ENCODE data around the gene MADCAM1. TPM values are rescaled to one million over a fixed set of nuclear protein-coding genes. Genes with fewer than 3 reads are reported as not detected.

The MADCAM1 gene
- total and polyA plus RNA-seq, 2 of the 8 experiments (the other 6 are each of a cell fraction or from before 2014, with no cell fraction given): 2.3 to 3.0 TPM

DNA sequence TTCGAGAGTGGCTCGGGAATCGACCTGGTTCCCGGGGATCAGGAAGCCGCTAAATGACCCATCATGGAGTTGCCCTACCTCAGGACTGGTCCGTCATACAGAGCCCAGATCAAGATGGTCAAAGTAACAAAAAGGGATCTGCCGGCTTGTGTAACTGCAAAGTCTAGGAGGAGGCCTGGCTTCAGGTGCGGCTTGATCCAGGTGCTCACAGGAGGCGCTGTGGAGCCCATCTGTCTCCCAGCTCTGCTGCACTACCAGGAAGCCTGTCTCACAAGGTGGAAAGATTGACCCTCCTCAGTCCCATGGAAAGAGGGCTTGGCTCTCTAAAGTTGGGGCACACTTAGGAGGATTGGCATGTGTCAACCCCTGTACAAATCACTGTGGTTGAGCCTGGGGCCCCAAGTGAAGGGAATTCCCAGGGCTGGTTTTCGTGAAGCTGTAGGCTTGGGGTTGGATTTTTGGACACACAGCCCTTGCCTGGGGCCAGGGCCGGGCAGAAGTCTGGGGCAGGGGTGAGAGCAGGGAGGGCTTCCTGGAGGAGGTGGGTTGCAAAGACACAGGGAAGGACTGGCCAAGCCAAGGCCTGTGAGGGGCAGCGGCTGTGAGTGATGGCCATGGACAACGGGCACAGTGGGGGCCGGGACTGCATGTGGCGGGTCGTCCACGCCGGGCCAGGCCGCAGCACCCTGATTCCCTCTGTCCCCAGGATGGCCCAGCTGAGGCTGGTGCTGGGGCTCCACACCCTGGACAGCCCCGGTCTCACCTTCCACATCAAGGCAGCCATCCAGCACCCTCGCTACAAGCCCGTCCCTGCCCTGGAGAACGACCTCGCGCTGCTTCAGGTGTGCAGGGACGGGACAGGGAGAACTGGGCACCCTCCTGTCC is 51.8 kb downstream of the MADCAM1 start:
- Histone ChIP-seq H3K4me3 (ENCODE audit: extremely low read depth in 1 of 4, insufficient read depth in 2 of 4, low read depth in 3 of 4, low read length in 4 of 4) (no peak overlapping the region), H3K4me2 (ENCODE audit: insufficient read depth in 1 of 2, low read depth in 2 of 2, low read length in 2 of 2) (no peak overlapping the region), H3K4ac (replicated peaks; ENCODE audit: insufficient read length, low read depth, low read length) (no peak overlapping the region), H2BK12ac (ENCODE audit: low read depth, low read length) (peak overlapping the region; percentile 27; the same call in 1 of the 2 replicates), H3K23me2 (ENCODE audit: low read depth, low read length) (peaks cover 3% of the 10 kb centered on the region; the same call in 1 of the 2 replicates), H2BK120ac (replicated peaks; ENCODE audit: low read depth, low read length) (no peak overlapping the region), H2BK5ac (ENCODE audit: low read depth, low read length) (no peak overlapping the region; the same call in 1 of the 2 replicates), H2BK15ac (ENCODE audit: low read length) (no peak overlapping the region; the same call in 1 of the 2 replicates), H4K91ac (replicated peaks; ENCODE audit: insufficient read length, low read length) (no peak overlapping the region), H2AK5ac (ENCODE audit: low read depth, low read length) (no peak overlapping the region), H3K14ac (ENCODE audit: insufficient read length) (no peak overlapping the region), H4K5ac (ENCODE audit: insufficient read length, low read depth, low read length) (no peak overlapping the region), H3K27ac (ENCODE audit: low read depth, low read length) (no peak overlapping the region), H3K36me3 (ENCODE audit: control insufficient read depth in 2 of 4, insufficient read depth in 4 of 4, low read length in 3 of 4) (no peaks in the 10 kb centered on the region), H2AFZ (ENCODE audit: low read length) (no peak overlapping the region), H3K79me1 (ENCODE audit: low read depth, low read length) (no peaks in the 10 kb centered on the region), H3K23ac (ENCODE audit: insufficient read length) (no peak overlapping the region), H3K27me3 (replicated peaks in 1 of 4; ENCODE audit: control insufficient read depth in 3 of 4, extremely low read depth in 1 of 4, insufficient read depth in 3 of 4, low read length in 3 of 4) (no peaks in the 10 kb centered on the region), H3K9ac (replicated peaks in 1 of 4; ENCODE audit: extremely low read depth in 1 of 4, low read depth in 3 of 4, low read length in 3 of 4) (no peak overlapping the region; a peak in 1 of 7 replicates), H3K56ac (replicated peaks; ENCODE audit: insufficient read length, low read depth, low read length) (no peak overlapping the region), H3K9me3 (ENCODE audit: insufficient read depth in 2 of 2, low read depth in 1 of 2, low read length in 1 of 2) (no peaks in the 10 kb centered on the region), H3K79me2 (ENCODE audit: control insufficient read depth in 1 of 2, insufficient read depth in 2 of 2, low read length in 2 of 2) (no peaks in the 10 kb centered on the region), H3K4me1 (replicated peaks in 1 of 4; ENCODE audit: control insufficient read depth in 3 of 4, insufficient read depth in 4 of 4, low read length in 3 of 4) (peaks cover 0 to 3% (median under 1%) of the 10 kb centered on the region in 4 experiments; a peak in 3 of 7 replicates), H4K8ac (ENCODE audit: extremely low read depth, insufficient read depth, low read length) (no peak overlapping the region), H2BK20ac (ENCODE audit: low read length) (no peak overlapping the region), H4K20me1 (replicated peaks in 1 of 2; ENCODE audit: control insufficient read depth in 1 of 2, insufficient read depth in 2 of 2, low read length in 2 of 2) (peaks cover 2 to 8% of the 10 kb centered on the region in 2 experiments), H3K18ac (ENCODE audit: extremely low read depth, low read length) (no peak overlapping the region)
- ChIA-PET POLR2A (ENCODE audit: partially characterized antibody) (interaction anchor here (0.6 to 7.3 kb wide), 9 partner anchors 9 to 44 kb away, joined by 3 to 40 read pairs (median 5); partner anchors contain the start of gene CDC34), CTCF (ENCODE audit: partially characterized antibody) (no interaction called here)
- DNase-seq (ENCODE audit: low read depth in 1 of 2, low spot score in 2 of 2) (no peak), FAIRE-seq (no peak)
- 88% methylated on average over 26 of the region's 26 CpGs; no CpG with 5 or more reads in 1 of the 2 experiments for WGBS, 2 experiments (ENCODE audit: extremely low coverage in 1 of 2, insufficient coverage in 1 of 2, insufficient read length in 1 of 2, insufficient replicate concordance in 2 of 2, low coverage in 1 of 2, low lambda C conversion rate in 2 of 2, missing lambda C conversion rate in 1 of 2)
- TF ChIP-seq RAD21 (IDR thresholded peaks at IDR 0.05 in 1 of 2, conservative IDR thresholded peaks at IDR 0.05 in 1 of 2; ENCODE audit: low read depth in 2 of 2, low read length in 2 of 2): no peak
- no peak for TF ChIP-seq JUN (IDR thresholded peaks at IDR 0.05; ENCODE audit: low read depth, low read length)
- TF ChIP-seq HDAC2 (IDR thresholded peaks at IDR 0.05; ENCODE audit: borderline replicate concordance in 1 of 2, low read depth in 2 of 2, low read length in 2 of 2): peak in 1 of 2 experiments; percentile 73; a peak in 1 of 4 replicates
- TF ChIP-seq GTF2F1 (IDR thresholded peaks at IDR 0.05; ENCODE audit: borderline replicate concordance, low read depth, low read length): no peak
- TF ChIP-seq KDM1A (IDR thresholded peaks at IDR 0.05; ENCODE audit: borderline replicate concordance, low read length): peak; percentile 83; the same call in 1 of the 2 replicates
- TF ChIP-seq, protein P1, sequence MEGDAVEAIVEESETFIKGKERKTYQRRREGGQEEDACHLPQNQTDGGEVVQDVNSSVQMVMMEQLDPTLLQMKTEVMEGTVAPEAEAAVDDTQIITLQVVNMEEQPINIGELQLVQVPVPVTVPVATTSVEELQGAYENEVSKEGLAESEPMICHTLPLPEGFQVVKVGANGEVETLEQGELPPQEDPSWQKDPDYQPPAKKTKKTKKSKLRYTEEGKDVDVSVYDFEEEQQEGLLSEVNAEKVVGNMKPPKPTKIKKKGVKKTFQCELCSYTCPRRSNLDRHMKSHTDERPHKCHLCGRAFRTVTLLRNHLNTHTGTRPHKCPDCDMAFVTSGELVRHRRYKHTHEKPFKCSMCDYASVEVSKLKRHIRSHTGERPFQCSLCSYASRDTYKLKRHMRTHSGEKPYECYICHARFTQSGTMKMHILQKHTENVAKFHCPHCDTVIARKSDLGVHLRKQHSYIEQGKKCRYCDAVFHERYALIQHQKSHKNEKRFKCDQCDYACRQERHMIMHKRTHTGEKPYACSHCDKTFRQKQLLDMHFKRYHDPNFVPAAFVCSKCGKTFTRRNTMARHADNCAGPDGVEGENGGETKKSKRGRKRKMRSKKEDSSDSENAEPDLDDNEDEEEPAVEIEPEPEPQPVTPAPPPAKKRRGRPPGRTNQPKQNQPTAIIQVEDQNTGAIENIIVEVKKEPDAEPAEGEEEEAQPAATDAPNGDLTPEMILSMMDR (IDR thresholded peaks at IDR 0.05; ENCODE audit: control extremely low read depth in 1 of 3, insufficient read depth in 1 of 3, low read depth in 1 of 3, low read length in 3 of 3): peak in 2 of 3 experiments; percentile 9 to 22; a peak in 2 of 4 replicates
- TF ChIP-seq PHF8 (conservative IDR thresholded peaks at IDR 0.05; ENCODE audit: low read depth, low read length): no peak
